Psoas muscle (tissue), 8 donors: Measurements from ENCODE around the gene OPN5. TPM values are rescaled to one million over a fixed set of nuclear protein-coding genes. Genes with fewer than 3 reads are reported as not detected.

Experiments used
- ATAC-seq, 4 donors: fragments of 200-7000 bp; cut with Tn5 transposase; one replicate each; pipeline ENCODE4 v1.9.1; 2020; ENCODE audit warnings: moderate library complexity in 3 of 4, mild to moderate bottlenecking in 2 of 4
- DNase-seq, 2 donors: peaks; one replicate each; pipeline ENCODE4 v3.0.0-alpha.2; 2020
- H3K27ac ChIP-seq: fragments of 200-600 bp; one replicate; pipeline ENCODE4 v1.8.0; 2022
- H3K27me3 ChIP-seq, 3 donors: fragments of 200-600 bp in 1 of 3; one replicate each; pipeline versions ENCODE4 v1.6.1 to v1.8.0; 2013 to 2022; ENCODE audit warnings: low read length in 2 of 3, mild to moderate bottlenecking in 2 of 3, moderate library complexity in 1 of 3; ENCODE audit not compliant: insufficient read depth in 3 of 3
- H3K36me3 ChIP-seq, 2 donors: fragments of 200-600 bp in 1 of 2; one replicate each; pipeline versions ENCODE4 v1.6.1 to v1.8.0; 2013 to 2022; ENCODE audit warnings: low read depth in 1 of 2, mild to moderate bottlenecking in 1 of 2, moderate library complexity in 1 of 2; ENCODE audit not compliant: insufficient read depth in 1 of 2
- H3K4me1 ChIP-seq: fragments of 200-600 bp; one replicate; pipeline ENCODE4 v1.8.0; 2022
- H3K4me3 ChIP-seq: fragments of 200-600 bp; one replicate; pipeline ENCODE4 v1.8.0; 2022; ENCODE audit warnings: mild to moderate bottlenecking
- H3K9me3 ChIP-seq: fragments of 200-600 bp; one replicate; pipeline ENCODE4 v1.8.0; 2022
- WGBS, 3 donors: extraction: QIAGEN DNeasy Blood & Tissue Kit; methylation state at CpG; one replicate each; pipeline versions ENCODE4 v1.1.6 to v1.1.7; 2013; 5-methylcytosine and 5-hydroxymethylcytosine counted together
- intact Hi-C, 2 donors: fragments of 100-400 bp; cut with DNase I; formaldehyde crosslinking; loops; one replicate each; pipeline versions ENCODE4 v1.11.0 to v1.14.2; 2022
- polyA plus RNA-seq, 3 donors: library from polyadenylated mRNA; stranded (reverse); fragments of 200-250 nt; gene quantifications; one replicate each; pipeline ENCODE4 v1.2.3, GENCODE V29; 2013
- total RNA-seq, 4 donors: library from RNA; stranded (reverse); fragmentation: NEBNext Ultra II Directional in 2 of 4; extraction: Animal tissue kit (Norgen Biotek cat#: 25700) in 2 of 4; gene quantifications; one replicate each; pipeline versions ENCODE4 v1.2.1 to v1.2.4, GENCODE V29; 2021 to 2023
- TF ChIP-seq, protein P1 (sequence below): fragments of 200-600 bp; IDR thresholded peaks from one replicate; pipeline ENCODE4 v1.8.0; 2022; ENCODE audit warnings: antibody characterized with exemption
- donor health status: healthy with polysubstance abuse.
- donor health status: DM: no; HTN: no; CAD: no; lungs with moderate emphysema.
- donor health status: Bipolar disorder and iron deficiency.
- donor health status: healthy.
- donor health status: DM: yes; HTN: yes; CAD: no.
- donor health status: DM: no; HTN: no; CAD: no.
- donor health status: DM: no; HTN: no; CAD: no.
- donor health status: DM: yes; HTN: yes; CAD: no.

OPN5 gene
- total and polyA plus RNA-seq, 7 donors = 0.07 to 0.71 (median 0.13) TPM; not detected in 3

GRCh38 chr6:47809873-47810272 is 28.0 kb downstream of the OPN5 start:
- intact Hi-C loops = no loop called here
- no peak overlapping the region for H3K27ac ChIP-seq
- no peaks in the 10 kb centered on the region for H3K27me3 ChIP-seq
- H3K4me1 ChIP-seq = no peaks in the 10 kb centered on the region
- H3K36me3 ChIP-seq = no peaks in the 10 kb centered on the region
- WGBS, 3 donors = 72 to 75% (median 75%) methylated on average over 8 of the region's 8 CpGs
- H3K9me3 ChIP-seq = no peaks in the 10 kb centered on the region
- ATAC-seq (no peak), DNase-seq (no peak)
- H3K4me3 ChIP-seq = no peak overlapping the region
- TF ChIP-seq, protein P1, sequence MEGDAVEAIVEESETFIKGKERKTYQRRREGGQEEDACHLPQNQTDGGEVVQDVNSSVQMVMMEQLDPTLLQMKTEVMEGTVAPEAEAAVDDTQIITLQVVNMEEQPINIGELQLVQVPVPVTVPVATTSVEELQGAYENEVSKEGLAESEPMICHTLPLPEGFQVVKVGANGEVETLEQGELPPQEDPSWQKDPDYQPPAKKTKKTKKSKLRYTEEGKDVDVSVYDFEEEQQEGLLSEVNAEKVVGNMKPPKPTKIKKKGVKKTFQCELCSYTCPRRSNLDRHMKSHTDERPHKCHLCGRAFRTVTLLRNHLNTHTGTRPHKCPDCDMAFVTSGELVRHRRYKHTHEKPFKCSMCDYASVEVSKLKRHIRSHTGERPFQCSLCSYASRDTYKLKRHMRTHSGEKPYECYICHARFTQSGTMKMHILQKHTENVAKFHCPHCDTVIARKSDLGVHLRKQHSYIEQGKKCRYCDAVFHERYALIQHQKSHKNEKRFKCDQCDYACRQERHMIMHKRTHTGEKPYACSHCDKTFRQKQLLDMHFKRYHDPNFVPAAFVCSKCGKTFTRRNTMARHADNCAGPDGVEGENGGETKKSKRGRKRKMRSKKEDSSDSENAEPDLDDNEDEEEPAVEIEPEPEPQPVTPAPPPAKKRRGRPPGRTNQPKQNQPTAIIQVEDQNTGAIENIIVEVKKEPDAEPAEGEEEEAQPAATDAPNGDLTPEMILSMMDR = no peak

DNA sequence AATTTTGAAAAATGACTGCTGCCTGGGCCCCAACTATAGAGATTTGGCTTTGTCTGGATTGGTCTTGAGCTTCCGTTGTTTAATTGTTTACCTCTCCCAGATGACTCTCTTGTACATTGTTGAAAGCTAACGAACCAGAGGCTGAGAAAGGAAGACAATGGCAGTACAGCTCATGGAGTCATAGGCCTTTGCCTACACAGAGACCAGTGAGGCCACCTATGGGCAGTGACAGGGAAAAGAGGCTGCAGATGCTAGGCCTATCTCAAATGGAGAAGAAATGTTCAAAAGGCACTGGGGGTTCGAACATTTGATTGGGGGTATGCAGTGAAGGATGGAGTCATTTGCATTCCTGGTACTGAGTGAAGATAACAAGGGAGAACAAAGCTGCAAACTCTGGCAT is 29.1 kb downstream of the OPN5 start:
- Histone ChIP-seq H3K36me3 (no peaks in the 10 kb centered on the region), H3K27me3 (no peaks in the 10 kb centered on the region), H3K9me3 (no peaks in the 10 kb centered on the region), H3K27ac (no peak overlapping the region), H3K4me1 (no peaks in the 10 kb centered on the region), H3K4me3 (no peak overlapping the region)
- no peak for ATAC-seq
- intact Hi-C loops = no loop called here
- TF ChIP-seq, protein P1 = no peak
- DNase-seq = no peak
- WGBS, 3 donors = 74 to 79% (median 77%) methylated on average over 3 of the region's 3 CpGs

- intact Hi-C loops = no loop called here
- no peaks in the 10 kb centered on the region for H3K36me3 ChIP-seq
- no peaks in the 10 kb centered on the region for H3K4me1 ChIP-seq
- TF ChIP-seq, protein P1 = no peak
- no peak overlapping the region for H3K27ac ChIP-seq
- WGBS, 3 donors = 88 to 93% (median 89%) methylated on average over 3 of the region's 3 CpGs
- DNase-seq = no peak
- no peak for ATAC-seq
- no peaks in the 10 kb centered on the region for H3K27me3 ChIP-seq
- no peaks in the 10 kb centered on the region for H3K9me3 ChIP-seq
- no peak overlapping the region for H3K4me3 ChIP-seq
Measured at GRCh38 chr6:47811443-47811842, 29.6 kb downstream of the OPN5 start.

DNA sequence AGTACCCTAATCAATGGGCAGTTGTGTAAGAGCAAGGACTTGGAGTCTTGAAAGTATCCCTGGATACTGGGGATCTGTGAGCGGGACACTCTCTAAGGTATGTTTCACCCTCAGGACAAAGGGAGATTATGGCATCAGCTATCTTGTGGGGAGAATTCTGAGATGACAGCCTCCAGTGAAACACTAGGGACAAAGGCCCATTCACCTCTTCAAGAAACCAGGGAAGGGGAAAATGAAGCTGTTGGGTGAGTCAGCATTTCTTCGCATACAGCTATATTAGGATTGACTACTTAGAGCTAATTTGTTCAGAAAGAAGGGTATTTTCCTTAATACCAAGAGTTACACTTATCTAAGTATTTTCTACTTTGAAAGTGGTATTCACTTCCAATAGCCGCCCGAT is 35.9 kb downstream of the OPN5 start:
- Histone ChIP-seq H3K27ac (no peak overlapping the region), H3K36me3 (no peaks in the 10 kb centered on the region), H3K4me1 (no peaks in the 10 kb centered on the region), H3K9me3 (no peaks in the 10 kb centered on the region), H3K27me3 (no peaks in the 10 kb centered on the region), H3K4me3 (no peak overlapping the region)
- 96 to 98% (median 97%) methylated on average over 4 of the region's 4 CpGs for WGBS, 3 donors
- ATAC-seq = no peak
- DNase-seq = no peak
- intact Hi-C loops = no loop called here
- TF ChIP-seq, protein P1 = no peak

DNA sequence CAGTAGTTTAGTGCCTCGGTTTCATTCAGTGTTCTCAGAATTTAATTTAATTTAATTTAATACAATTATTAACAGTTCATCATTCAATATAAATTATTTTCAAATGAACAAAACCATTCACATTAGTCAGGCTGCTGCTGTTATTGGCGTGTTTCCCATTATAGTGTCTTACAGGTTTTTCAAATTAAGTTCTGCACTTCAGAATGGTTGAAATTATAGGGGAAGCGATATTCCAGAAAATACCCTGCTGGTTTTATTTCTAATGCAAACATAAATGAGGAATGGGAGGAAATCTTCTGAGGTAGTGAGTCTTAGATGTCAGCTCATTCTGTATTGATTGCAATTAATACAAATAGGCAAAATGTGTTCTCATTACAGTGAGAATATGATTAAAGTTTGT is 37.6 kb downstream of the OPN5 start:
- 75 to 85% (median 83%) methylated on average over 3 of the region's 3 CpGs for WGBS, 3 donors
- DNase-seq = no peak

More for the DNA sequence above, 37.6 kb downstream of the OPN5 start:
- Histone ChIP-seq H3K27ac (no peak overlapping the region), H3K4me1 (no peaks in the 10 kb centered on the region), H3K36me3 (no peaks in the 10 kb centered on the region), H3K9me3 (no peaks in the 10 kb centered on the region), H3K27me3 (no peaks in the 10 kb centered on the region), H3K4me3 (no peak overlapping the region)
- intact Hi-C loops = no loop called here
- ATAC-seq = no peak
- TF ChIP-seq, protein P1 = no peak
